DMS79 (cell line): ENCODE results near the gene TMEM170B.

Experiments used
- DNase-seq: peaks from one replicate; lab custom pipeline; 2025; lab: John Stamatoyannopoulos, UW

The TMEM170B gene

GRCh38 chr6:11537229-11538051 lies at the start of gene TMEM170B:
TMEM170B (plus strand) TSS chr6:11537749; CDS start chr6:11538278, 529 bp downstream.
- DNase-seq, result peak; percentile 58

GRCh38 chr6:11490996-11491395 lies 46.6 kb upstream of the TMEM170B start:
- no peak for DNase-seq

GRCh38 chr6:11491596-11492463 lies 45.7 kb upstream of the TMEM170B start:
- no peak for DNase-seq

GRCh38 chr6:11492464-11493290 lies 44.9 kb upstream of the TMEM170B start:
- DNase-seq, result no peak

GRCh38 chr6:11493974-11494373 lies 43.6 kb upstream of the TMEM170B start:
- DNase-seq, result peak; percentile 66

GRCh38 chr6:11494786-11495564 lies 42.6 kb upstream of the TMEM170B start:
- DNase-seq, result peak; percentile 1

GRCh38 chr6:11495565-11496145 lies 41.9 kb upstream of the TMEM170B start:
- DNase-seq, result no peak

GRCh38 chr6:11496152-11497060 lies 41.1 kb upstream of the TMEM170B start:
- DNase-seq, result peak; percentile 29

- DNase-seq, result no peak
Measured at GRCh38 chr6:11497107-11497506, 40.4 kb upstream of the TMEM170B start.

GRCh38 chr6:11497881-11498280 lies 39.7 kb upstream of the TMEM170B start:
- DNase-seq, result no peak

- DNase-seq, result no peak
Measured at GRCh38 chr6:11500008-11500407, 37.5 kb upstream of the TMEM170B start.

- no peak for DNase-seq
Measured at GRCh38 chr6:11509471-11509870, 28.1 kb upstream of the TMEM170B start.

- DNase-seq, result no peak
Measured at GRCh38 chr6:11514672-11515071, 22.9 kb upstream of the TMEM170B start.

GRCh38 chr6:11515763-11516162 lies 21.8 kb upstream of the TMEM170B start:
- DNase-seq, result no peak

- no peak for DNase-seq
Measured at GRCh38 chr6:11522812-11523605, 14.5 kb upstream of the TMEM170B start.

GRCh38 chr6:11525468-11526155 lies 11.9 kb upstream of the TMEM170B start:
- DNase-seq, result no peak

- no peak for DNase-seq
Measured at GRCh38 chr6:11526156-11526505, 11.4 kb upstream of the TMEM170B start.

GRCh38 chr6:11527274-11527870 lies 10.2 kb upstream of the TMEM170B start:
- DNase-seq, result no peak
